A549 treated with DMSO at 1 μM for 4 hours (cell line): ENCODE results near the gene CCDC8. TPM values are rescaled to one million over a fixed set of nuclear protein-coding genes. Genes with fewer than 3 reads are reported as not detected.

ENCODE experiments used
- total RNA-seq: library from RNA; stranded (reverse); fragments of 200-300 nt; extraction: Qiagen RNA extraction; gene quantifications from 5 replicates; pipeline ENCODE4 v1.2.3, GENCODE V29; 2022; ENCODE audit warnings: low read depth

CCDC8 gene, protein sequence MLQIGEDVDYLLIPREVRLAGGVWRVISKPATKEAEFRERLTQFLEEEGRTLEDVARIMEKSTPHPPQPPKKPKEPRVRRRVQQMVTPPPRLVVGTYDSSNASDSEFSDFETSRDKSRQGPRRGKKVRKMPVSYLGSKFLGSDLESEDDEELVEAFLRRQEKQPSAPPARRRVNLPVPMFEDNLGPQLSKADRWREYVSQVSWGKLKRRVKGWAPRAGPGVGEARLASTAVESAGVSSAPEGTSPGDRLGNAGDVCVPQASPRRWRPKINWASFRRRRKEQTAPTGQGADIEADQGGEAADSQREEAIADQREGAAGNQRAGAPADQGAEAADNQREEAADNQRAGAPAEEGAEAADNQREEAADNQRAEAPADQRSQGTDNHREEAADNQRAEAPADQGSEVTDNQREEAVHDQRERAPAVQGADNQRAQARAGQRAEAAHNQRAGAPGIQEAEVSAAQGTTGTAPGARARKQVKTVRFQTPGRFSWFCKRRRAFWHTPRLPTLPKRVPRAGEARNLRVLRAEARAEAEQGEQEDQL
- not detected in 5 replicates for total RNA-seq

DNA sequence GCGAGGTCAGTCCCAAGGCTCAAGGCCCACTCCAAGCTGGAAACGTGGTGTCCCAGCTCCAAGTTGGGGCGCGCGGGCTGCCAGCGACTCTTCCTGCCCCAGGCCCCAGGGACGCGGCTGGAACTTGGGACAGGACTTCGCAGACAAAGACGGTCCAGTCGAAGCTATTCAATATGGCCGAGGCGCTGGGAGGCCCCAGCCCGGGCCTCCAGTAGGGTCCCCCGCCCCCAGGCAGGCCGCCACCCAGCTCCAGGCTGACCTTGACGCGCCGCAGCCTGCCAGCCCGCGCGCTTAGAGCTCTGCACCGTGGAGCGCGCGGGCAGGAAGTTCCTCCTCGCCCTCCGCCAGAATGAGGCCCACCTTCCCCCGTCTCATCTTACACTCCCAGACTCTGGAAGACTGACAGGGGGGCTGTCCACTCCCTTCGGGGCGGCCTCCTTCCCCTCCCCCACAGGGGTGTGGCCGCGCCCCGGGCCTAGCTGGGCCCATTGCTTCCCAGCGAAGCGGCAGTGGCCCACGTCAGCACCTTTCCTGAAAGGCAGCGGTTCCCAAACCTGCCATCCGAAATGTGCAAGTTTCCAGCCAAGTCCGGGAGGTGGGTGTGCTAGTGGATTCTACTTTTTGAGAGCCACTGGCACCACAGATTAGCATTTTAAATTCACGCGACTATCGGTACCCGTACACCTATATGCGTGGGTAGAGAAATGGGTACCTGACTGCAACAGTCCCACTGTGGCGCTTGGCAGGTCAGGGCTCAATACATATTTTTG lies at the start of gene CCDC8:
CCDC8 (minus strand) TSS at position 303 of the 770 bp plus-strand sequence. CDS start 754 bp downstream, outside the sequence.

GRCh38 chr19:46428239-46429135 lies 15.1 kb upstream of the CCDC8 start, which contains the start of gene PNMA8C:
Gene PNMA8C, minus strand, starts transcription at chr19:46428936. Its CDS starts 577 bp downstream, at chr19:46428359.

Other genes starting within 250 kb of the CCDC8 start
- gene IGFL1, start 183.8 kb downstream of the CCDC8 start, total RNA-seq = 2.3 to 3.1 TPM (median 2.6 TPM) in 5 replicates
- gene HIF3A, start 116.5 kb downstream of the CCDC8 start, total RNA-seq = not detected in 5 replicates
- 82.2 to 89.7 TPM (median 85.3 TPM) in 5 replicates for gene PPP5C, start 66.5 kb downstream of the CCDC8 start, total RNA-seq
- gene PNMA8C, start 15.4 kb upstream of the CCDC8 start, total RNA-seq = not detected in 5 replicates
- 10.8 to 13.1 TPM (median 11.8 TPM) in 5 replicates for gene PNMA8A, start 58.0 kb upstream of the CCDC8 start, total RNA-seq
- not detected in 5 replicates for gene PNMA8B, start 82.3 kb upstream of the CCDC8 start, total RNA-seq
- 190 to 272 TPM (median 235 TPM) in 5 replicates for gene CALM3, start 187.8 kb upstream of the CCDC8 start, total RNA-seq
- gene PTGIR, start 211.5 kb upstream of the CCDC8 start, total RNA-seq = 0.05 to 0.10 TPM (median 0.08 TPM) in 3 of 5 replicates, not detected in the others
- gene GNG8, start 222.6 kb upstream of the CCDC8 start, total RNA-seq = not detected in 5 replicates
- gene DACT3, start 247.6 kb upstream of the CCDC8 start, total RNA-seq = 0.27 to 0.49 TPM (median 0.32 TPM) in 5 replicates